NCI-H187 treated with DMSO at 0.1 percent for 48 hours (cell line): ENCODE measurements around the gene FCN2.

Experiments used
- DNase-seq: peaks from one replicate; lab custom pipeline; 2025; lab: John Stamatoyannopoulos, UW

The FCN2 gene

GRCh38 chr9:134869554-134870300 is 10.9 kb upstream of the FCN2 start:
- no peak for DNase-seq

DNA sequence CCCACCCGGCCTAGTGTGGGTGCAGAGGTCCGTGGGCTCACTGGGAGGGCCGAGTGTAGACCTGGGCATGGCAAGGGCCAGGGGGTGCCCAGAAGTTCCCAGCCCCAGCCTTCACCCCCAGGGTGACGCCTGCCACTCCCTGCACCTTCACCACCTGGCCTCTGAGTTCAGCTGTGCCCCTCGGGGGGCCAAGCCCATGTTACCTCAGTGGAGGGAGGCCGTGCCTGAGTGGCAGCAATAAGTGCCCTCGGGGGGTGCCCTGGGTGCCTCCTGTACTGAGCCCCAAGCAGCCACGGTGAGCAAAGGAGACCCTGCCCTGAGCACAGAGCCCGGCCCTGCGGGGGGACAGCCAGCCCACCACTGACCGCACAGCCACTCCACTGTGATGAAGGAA is 10.3 kb upstream of the FCN2 start:
- DNase-seq = no peak

DNA sequence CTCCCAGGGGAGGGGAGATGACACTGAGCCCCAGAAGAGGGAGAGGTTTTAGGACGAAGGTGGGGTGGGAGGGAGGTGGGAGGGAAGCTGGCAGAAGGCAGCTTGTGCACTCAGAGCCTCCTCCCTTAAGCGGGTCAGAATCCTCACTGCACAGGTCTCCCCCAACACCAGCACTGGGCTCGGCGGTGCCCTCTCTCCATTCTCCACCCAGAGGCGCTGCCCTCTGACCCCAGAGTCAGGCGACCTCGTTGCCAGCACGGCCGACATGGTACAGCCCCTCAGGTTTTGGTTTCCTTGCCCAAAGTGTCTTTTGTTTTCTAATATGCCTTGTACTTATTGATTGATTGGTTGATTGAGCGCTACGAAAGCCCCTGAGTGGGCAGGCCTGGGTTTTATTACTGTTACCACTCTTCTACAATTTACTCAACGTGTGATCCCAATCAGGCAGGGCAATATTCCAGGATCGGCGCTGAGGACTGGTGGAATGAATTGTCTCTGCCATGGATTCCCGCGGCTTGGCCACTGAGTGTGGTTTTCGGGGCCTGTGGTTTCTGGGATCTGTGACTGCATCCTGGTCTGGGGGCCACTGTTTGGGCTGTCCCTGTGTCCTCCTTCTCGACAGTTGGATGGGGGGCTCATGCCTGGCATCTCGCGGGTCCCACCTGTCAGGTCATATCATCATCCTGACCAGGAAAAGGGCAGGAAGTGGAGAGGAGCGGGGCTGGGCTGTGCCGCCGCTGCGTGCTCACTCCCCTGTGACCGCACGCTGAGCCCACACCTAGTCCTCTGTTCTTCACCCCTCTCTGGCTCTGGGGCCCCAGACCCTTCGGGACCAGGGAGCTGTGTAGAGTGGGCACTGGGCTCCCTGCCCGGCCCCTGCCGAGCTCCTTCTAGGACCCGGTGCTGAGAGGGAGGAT is 9.6 kb upstream of the FCN2 start:
- DNase-seq = no peak

DNA sequence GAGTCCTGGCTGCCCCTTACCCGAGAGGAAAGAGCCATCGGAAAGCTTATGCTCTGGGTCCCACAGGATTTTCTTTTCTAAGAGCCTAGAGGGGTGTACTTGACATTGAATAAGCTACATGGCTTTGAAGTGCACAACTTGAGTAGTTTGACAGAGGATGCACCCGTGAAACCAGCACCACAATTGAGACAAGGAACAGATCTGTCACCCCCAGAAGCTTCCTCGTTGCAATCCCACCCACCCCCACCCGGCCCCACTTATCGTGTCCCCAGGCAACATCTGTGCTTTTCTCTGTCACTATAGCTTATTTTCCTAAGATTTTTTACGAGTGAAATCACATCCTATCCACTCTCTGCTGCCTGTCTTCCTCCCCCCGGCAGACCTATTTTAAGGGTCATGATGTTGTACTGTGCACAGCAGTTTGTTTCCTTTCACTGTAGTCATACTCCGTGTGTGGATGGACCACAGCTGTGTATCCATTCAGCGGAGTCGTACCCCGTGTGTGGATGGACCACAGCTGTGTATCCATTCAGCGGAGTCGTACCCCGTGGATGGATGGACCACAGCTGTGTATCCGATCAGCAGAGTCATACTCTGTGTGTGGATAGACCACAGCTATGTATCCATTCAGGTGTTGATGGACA is 8.8 kb upstream of the FCN2 start:
- no peak for DNase-seq

- no peak for DNase-seq
These were observed 8.0 kb upstream of the FCN2 start for GRCh38 chr9:134872482-134873231.

GRCh38 chr9:134875371-134875770 is 5.2 kb upstream of the FCN2 start:
- DNase-seq = no peak

DNA sequence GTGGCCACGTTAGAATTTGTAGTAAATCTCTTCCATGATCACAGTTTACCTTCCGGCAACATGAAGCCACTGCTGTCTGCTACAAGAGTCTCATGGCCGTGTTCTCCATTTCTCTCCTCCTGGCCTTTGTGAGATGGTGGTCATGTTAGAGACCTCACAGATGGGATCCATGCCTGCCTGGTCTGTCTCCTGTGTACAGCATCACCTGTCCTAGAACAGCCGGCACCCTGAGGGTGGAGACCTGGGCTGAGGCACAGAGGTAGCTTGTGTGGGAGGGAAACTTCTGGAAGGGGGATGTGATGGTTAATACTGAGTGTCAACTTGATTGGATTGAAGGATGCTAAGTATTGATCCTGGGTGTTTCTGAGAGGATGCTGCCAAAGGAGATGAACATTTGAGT is 3.1 kb upstream of the FCN2 start:
- no peak for DNase-seq

DNA sequence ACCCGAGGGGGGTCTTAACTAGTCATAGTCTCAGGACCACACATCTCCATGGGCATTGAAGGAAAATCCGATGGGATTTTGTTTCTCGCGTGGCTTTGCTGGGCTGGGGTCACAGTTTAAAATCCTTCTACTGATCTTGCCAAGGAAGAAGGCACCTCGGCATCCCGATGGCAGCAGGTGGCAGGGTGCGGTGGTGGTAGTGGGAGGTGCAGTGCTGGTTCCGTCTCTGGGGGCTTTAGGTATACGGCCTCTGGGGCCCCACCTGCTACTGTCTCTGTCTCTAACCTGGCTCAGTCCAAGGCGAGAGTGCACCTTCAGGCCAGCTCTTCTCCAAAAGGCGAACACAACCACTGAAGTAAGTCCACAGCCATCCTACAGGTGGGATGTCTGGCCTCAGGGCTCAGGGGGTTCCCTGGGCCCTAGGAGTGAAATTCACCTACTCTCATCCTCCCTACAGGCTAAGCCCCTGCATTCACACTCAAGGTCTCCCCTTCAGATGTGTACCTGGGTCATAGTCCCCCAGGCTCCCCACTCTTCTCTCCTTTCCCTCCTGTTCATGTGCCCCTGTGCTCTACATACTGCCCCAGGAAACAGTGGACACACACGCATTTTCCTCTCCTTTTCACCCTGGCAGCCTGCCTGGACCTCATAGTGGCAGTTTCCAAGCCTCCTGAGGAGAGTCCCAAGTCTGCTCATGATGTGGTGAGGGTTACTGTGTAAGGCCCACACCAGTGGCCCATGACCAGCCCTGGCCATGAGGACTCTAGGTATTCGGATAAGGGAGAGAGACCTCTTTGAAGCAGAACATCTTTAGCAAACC is 736 bp upstream of the FCN2 start:
- no peak for DNase-seq

DNA sequence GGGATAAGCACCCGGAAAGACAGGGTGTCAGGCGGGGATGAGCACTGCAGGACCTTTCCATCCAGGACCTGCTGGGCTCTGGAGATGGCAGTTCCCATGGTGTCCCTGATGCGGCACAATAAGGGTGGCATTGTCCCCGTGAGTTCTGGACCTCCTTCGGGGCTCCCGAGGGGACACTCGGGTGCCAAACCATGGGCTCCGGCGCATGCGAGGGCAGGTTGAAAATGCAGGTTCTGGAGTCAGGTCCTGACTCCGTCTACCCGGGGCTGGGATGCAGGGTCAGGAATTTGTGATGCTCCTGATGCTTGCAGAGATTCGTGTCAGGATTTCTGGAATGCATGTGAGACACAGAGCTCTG is 682 bp downstream of the FCN2 start:
- DNase-seq = no peak

DNA sequence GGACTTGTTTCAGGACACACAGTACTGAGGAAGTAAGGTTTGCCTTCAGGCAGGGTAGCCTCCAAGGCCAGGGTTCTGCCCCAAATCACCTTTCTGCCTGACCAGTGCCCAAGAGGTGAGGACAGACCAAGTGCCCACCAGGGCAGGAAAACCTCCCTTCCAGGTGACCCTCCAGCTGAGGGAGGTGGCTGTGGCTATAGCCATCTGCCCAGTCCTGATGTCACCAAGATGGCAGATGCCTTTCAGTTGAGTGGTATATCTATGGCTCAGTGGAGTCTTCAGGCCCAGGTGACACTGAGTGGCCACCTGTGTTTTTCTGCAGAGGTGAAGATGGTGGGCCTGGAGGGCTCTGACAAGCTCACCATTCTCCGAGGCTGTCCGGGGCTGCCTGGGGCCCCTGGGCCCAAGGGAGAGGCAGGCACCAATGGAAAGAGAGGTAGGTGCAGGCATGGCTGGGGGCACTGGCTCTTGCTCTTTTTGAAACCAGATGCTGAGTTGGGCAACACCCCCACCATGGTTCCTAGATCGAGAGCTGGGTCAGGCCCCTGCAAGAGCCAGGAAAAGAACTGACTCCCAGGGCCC is 1.7 kb downstream of the FCN2 start:
- DNase-seq = no peak

DNA sequence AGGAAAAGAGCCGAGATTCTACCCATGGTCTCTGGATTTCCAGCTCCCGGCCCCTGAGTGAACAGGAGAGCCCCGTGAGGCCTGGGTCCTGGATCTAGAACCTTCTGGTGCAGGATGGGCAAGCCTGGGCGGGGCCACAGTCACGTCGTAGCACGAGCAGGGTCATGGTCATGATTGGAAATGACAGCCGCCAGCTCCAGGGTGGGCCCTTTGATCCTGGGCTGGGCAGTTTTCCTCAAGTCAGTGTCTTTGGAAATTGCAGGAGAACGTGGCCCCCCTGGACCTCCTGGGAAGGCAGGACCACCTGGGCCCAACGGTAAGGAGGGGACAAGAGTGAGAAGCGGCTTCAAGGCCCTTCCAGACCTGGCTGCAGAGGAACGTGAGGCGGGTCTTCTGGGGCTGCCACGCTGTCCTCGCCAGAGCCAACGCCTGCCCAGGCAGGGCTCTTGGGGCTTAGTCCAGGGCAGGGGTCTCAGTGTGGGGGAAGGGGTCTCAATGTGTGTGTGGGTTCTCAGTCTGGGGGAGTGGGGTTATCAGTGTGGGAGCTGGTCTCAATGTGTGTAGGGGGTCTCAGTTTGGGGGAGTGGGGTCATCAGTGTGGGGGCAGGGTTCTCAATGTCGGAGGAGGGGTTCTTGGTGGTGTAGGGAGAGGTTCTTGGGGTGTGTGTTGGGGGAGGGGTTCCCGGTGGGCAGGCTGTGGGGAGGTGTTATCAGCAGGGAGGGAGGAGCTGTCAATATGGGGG is 2.6 kb downstream of the FCN2 start:
- no peak for DNase-seq

DNA sequence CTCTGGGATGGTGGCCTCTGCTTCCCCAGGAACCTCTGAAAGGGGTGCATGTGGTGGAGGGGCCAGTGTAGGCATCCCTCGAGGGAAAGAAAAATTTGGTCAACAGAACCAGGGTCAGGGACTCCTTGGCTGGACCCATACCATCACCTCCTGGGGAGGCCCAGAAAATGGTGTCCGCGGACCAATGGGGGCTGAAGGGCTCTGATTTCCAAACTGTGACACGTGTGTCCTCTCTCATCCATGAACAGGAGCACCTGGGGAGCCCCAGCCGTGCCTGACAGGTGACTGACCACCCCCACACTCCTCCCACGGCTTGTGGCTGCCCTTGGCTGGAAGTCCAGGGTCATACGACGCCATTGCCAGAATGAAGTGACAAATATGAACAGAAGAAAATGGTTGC is 3.9 kb downstream of the FCN2 start:
- no peak for DNase-seq

- no peak for DNase-seq
These were observed 4.5 kb downstream of the FCN2 start for GRCh38 chr9:134885001-134885678.

- DNase-seq = no peak
These were observed 5.2 kb downstream of the FCN2 start for GRCh38 chr9:134885679-134886412.

DNA sequence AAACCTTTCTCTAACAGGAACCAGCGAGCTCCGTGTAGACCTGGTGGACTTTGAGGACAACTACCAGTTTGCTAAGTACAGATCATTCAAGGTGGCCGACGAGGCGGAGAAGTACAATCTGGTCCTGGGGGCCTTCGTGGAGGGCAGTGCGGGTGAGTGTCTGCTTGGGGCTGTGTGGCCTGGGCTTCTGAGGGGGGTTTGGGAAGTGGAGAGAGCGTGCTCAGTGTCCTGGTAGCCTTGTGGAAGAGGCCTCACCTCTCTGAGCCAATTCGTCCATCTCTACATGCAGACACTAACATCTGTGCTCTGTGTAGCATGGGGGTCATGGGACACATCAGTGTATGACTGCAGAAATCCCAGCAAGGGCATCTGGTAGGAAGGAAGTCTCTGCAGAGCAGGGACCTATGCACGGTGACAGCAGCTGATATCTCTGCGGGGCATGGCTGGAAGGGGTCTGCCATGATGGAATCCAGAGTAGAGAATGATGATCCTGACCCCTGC is 5.9 kb downstream of the FCN2 start:
- DNase-seq = no peak

DNA sequence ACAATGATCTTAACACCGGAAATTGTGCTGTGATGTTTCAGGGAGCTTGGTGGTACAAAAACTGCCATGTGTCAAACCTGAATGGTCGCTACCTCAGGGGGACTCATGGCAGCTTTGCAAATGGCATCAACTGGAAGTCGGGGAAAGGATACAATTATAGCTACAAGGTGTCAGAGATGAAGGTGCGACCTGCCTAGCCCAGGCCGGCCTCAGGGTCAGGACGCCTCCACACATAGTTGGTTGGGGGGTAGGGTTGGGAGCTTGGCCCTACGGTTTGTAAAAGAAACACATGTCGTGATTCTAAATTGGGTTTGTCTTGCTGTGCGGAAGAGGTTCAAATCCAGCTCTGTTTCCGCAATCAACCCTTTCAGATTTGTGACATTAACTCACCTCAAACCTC is 6.6 kb downstream of the FCN2 start:
- no peak for DNase-seq

GRCh38 chr9:134887686-134888602 is 7.3 kb downstream of the FCN2 start:
- no peak for DNase-seq
